ENCODE measurements around the gene MTOR. TPM values are rescaled to one million over a fixed set of nuclear protein-coding genes. Genes with fewer than 3 reads are reported as not detected.

MTOR gene
- total and polyA plus RNA-seq, 2 of the 8 experiments (the other 6 are each of a cell fraction or from before 2014, with no cell fraction given), result 44.2 to 76.8 TPM

- Histone ChIP-seq H4K5ac (ENCODE audit: insufficient read length, low read depth, low read length) (no peak overlapping the region), H4K91ac (replicated peaks; ENCODE audit: insufficient read length, low read length) (no peak overlapping the region), H3K36me3 (ENCODE audit: control insufficient read depth in 2 of 4, insufficient read depth in 4 of 4, low read length in 3 of 4) (peaks cover 39 to 87% (median 55%) of the 10 kb centered on the region in 4 experiments), H2AFZ (ENCODE audit: low read length) (no peak overlapping the region), H3K9me3 (ENCODE audit: insufficient read depth in 2 of 2, low read depth in 1 of 2, low read length in 1 of 2) (no peaks in the 10 kb centered on the region), H2BK5ac (ENCODE audit: low read depth, low read length) (no peak overlapping the region), H3K4me1 (replicated peaks in 1 of 4; ENCODE audit: control insufficient read depth in 3 of 4, insufficient read depth in 4 of 4, low read length in 3 of 4) (no peaks in the 10 kb centered on the region), H3K23me2 (ENCODE audit: low read depth, low read length) (no peaks in the 10 kb centered on the region), H2BK12ac (ENCODE audit: low read depth, low read length) (no peak overlapping the region), H3K79me1 (ENCODE audit: low read depth, low read length) (no peaks in the 10 kb centered on the region), H3K14ac (ENCODE audit: insufficient read length) (no peak overlapping the region), H3K4me3 (ENCODE audit: extremely low read depth in 1 of 4, insufficient read depth in 2 of 4, low read depth in 3 of 4, low read length in 4 of 4) (no peak overlapping the region), H2AK5ac (ENCODE audit: low read depth, low read length) (no peak overlapping the region), H2BK120ac (replicated peaks; ENCODE audit: low read depth, low read length) (no peak overlapping the region), H2BK15ac (ENCODE audit: low read length) (no peak overlapping the region), H3K4ac (replicated peaks; ENCODE audit: insufficient read length, low read depth, low read length) (no peak overlapping the region), H3K27me3 (replicated peaks in 1 of 4; ENCODE audit: control insufficient read depth in 3 of 4, extremely low read depth in 1 of 4, insufficient read depth in 3 of 4, low read length in 3 of 4) (no peaks in the 10 kb centered on the region), H3K79me2 (ENCODE audit: control insufficient read depth in 1 of 2, insufficient read depth in 2 of 2, low read length in 2 of 2) (no peaks in the 10 kb centered on the region), H4K20me1 (replicated peaks in 1 of 2; ENCODE audit: control insufficient read depth in 1 of 2, insufficient read depth in 2 of 2, low read length in 2 of 2) (peaks cover 0 to 4% of the 10 kb centered on the region in 2 experiments), H2BK20ac (ENCODE audit: low read length) (no peak overlapping the region), H3K4me2 (ENCODE audit: insufficient read depth in 1 of 2, low read depth in 2 of 2, low read length in 2 of 2) (no peak overlapping the region), H3K9ac (replicated peaks in 1 of 4; ENCODE audit: extremely low read depth in 1 of 4, low read depth in 3 of 4, low read length in 3 of 4) (no peak overlapping the region), H4K8ac (ENCODE audit: extremely low read depth, insufficient read depth, low read length) (no peak overlapping the region), H3K18ac (ENCODE audit: extremely low read depth, low read length) (no peak overlapping the region), H3K23ac (ENCODE audit: insufficient read length) (no peak overlapping the region), H3K27ac (ENCODE audit: low read depth, low read length) (no peak overlapping the region), H3K56ac (replicated peaks; ENCODE audit: insufficient read length, low read depth, low read length) (no peak overlapping the region)
- ChIA-PET POLR2A (ENCODE audit: partially characterized antibody) (interaction anchor here (1.2 kb wide), 1 partner anchor 14 kb away, joined by 3 read pairs; no protein-coding TSS in a partner anchor), CTCF (ENCODE audit: partially characterized antibody) (interaction anchor here (1.0 to 2.2 kb wide), 2 partner anchors 30 to 174 kb away, joined by 4 to 9 read pairs; no protein-coding TSS in a partner anchor)
- no peak for DNase-seq (ENCODE audit: low read depth in 1 of 2, low spot score in 2 of 2)
- 91% methylated on average over 12 of the region's 12 CpGs; no CpG with 5 or more reads in 1 of the 2 experiments for WGBS, 2 experiments (ENCODE audit: extremely low coverage in 1 of 2, insufficient coverage in 1 of 2, insufficient read length in 1 of 2, insufficient replicate concordance in 2 of 2, low coverage in 1 of 2, low lambda C conversion rate in 2 of 2, missing lambda C conversion rate in 1 of 2)
- no peak for FAIRE-seq
- no peak for TF ChIP-seq CTCF (IDR thresholded peaks at IDR 0.05; ENCODE audit: control extremely low read depth in 1 of 3, insufficient read depth in 1 of 3, low read depth in 1 of 3, low read length in 3 of 3)
- TF ChIP-seq EZH2 (IDR thresholded peaks at IDR 0.05; ENCODE audit: low read depth, low read length, severe bottlenecking), result no peak
Measured at GRCh38 chr1:11211925-11212587, 50.3 kb downstream of the MTOR start.

Measured in H1 (cell line).